Right lobe of liver (tissue), 6 donors: Measurements from ENCODE around the gene TBC1D5. TPM values are rescaled to one million over a fixed set of nuclear protein-coding genes. Genes with fewer than 3 reads are reported as not detected.
"Not testable (repeated sequence)": the region's sequence is repeated elsewhere in the genome, so short reads cannot be mapped to it uniquely, and the experiment has no call there.

Experiments used
- ATAC-seq, 4 donors: fragments of 200-7000 bp; cut with Tn5 transposase; one replicate each; pipeline ENCODE4 v1.9.1; 2020; ENCODE audit warnings: mild to moderate bottlenecking in 4 of 4, moderate library complexity in 4 of 4
- DNase-seq, 3 donors: peaks; one replicate each; pipeline ENCODE4 v3.0.0-alpha.2; 2020
- H3K27ac ChIP-seq, 3 donors: fragments of 200-600 bp; one replicate each; pipeline ENCODE4 v1.8.0; 2022
- H3K27me3 ChIP-seq, 2 donors: fragments of 200-600 bp; one replicate each; pipeline ENCODE4 v1.8.0; 2022
- H3K36me3 ChIP-seq, 4 donors: fragments of 200-600 bp; sonication (generic) in 1 of 4; one replicate each; pipeline versions ENCODE4 v1.5.1 to v1.8.0; 2017 to 2022; ENCODE audit warnings: control low read depth in 1 of 4
- H3K4me1 ChIP-seq, 4 donors: fragments of 200-600 bp; sonication (generic) in 1 of 4; one replicate each; pipeline versions ENCODE4 v1.5.1 to v1.8.0; 2017 to 2022; ENCODE audit warnings: control low read depth in 1 of 4
- H3K4me3 ChIP-seq, 3 donors: fragments of 200-600 bp; one replicate each; pipeline ENCODE4 v1.8.0; 2022
- H3K9me3 ChIP-seq, 4 donors: fragments of 200-600 bp; sonication (generic) in 1 of 4; one replicate each; pipeline versions ENCODE4 v1.5.1 to v1.8.0; 2017 to 2022; ENCODE audit warnings: control low read depth in 1 of 4
- CTCF ChIP-seq, 4 donors: fragments of 200-600 bp in 3 of 4; fragments of 450-650 bp in 1 of 4; IDR thresholded peaks; one replicate each; pipeline versions ENCODE4 v1.5.1 to v1.8.0; 2016 to 2022; ENCODE audit warnings: antibody characterized with exemption in 4 of 4, mild to moderate bottlenecking in 2 of 4
- POLR2A ChIP-seq: fragments of 450-650 bp; IDR thresholded peaks from one replicate; pipeline ENCODE4 v1.6.1; 2017; ENCODE audit warnings: antibody characterized with exemption, mild to moderate bottlenecking
- WGBS: methylation state at CpG from one replicate; pipeline ENCODE4 v1.1.6; 2018; ENCODE audit warnings: low coverage, low lambda C conversion rate; ENCODE audit not compliant: insufficient coverage; ENCODE audit errors: missing lambda C conversion rate; 5-methylcytosine and 5-hydroxymethylcytosine counted together
- intact Hi-C, 2 donors: fragments of 100-400 bp; cut with DNase I; formaldehyde crosslinking; loops; one replicate each; pipeline versions ENCODE4 v1.11.2 to v1.14.1; 2022
- total RNA-seq, 6 experiments: library from RNA; depleted of rRNA in 2 of 6; stranded (reverse); fragments of >200 nt in 2 of 6; fragmentation: NEBNext Ultra II Directional in 3 of 6; extraction: Animal tissue kit (Norgen Biotek cat#: 25700) in 3 of 6; gene quantifications; one replicate each; pipeline versions ENCODE4 v1.1.0 to v1.2.4, GENCODE V29; 2016 to 2023
- donor health status: DM: no; HTN: yes; CAD: no.
- donor health status: DM: no; HTN: no; CAD: no.
- donor health status: DM: no; HTN: no; CAD: no.
- donor health status: DM: no; HTN: yes; CAD: no.
- donor health status: DM: no; HTN: yes; CAD: no.

The TBC1D5 gene
- total RNA-seq, 6 experiments from 2014 or later = 21.5 to 33.4 (median 27.7) TPM

- TF ChIP-seq POLR2A = no peak
- TF ChIP-seq CTCF (IDR thresholded peaks at IDR 0.05) = no peak
Measured at GRCh38 chr3:17501745-17502144, 240.7 kb downstream of the TBC1D5 start.

GRCh38 chr3:17500618-17501017, 241.8 kb downstream of the TBC1D5 start:
- Histone ChIP-seq H3K4me1 (no peaks in the 10 kb centered on the region), H3K9me3 (no peaks in the 10 kb centered on the region), H3K36me3 (no peaks in the 10 kb centered on the region), H3K27ac (no peak overlapping the region), H3K27me3 (no peaks in the 10 kb centered on the region), H3K4me3 (no peak overlapping the region)
- no peak for DNase-seq
- intact Hi-C loops = no loop called here
- WGBS = 83% methylated on average over 2 of the region's 2 CpGs
- TF ChIP-seq CTCF (IDR thresholded peaks at IDR 0.05) (no peak), POLR2A (no peak)
- ATAC-seq = no peak

More at GRCh38 chr3:17501745-17502144, 240.7 kb downstream of the TBC1D5 start:
- Histone ChIP-seq H3K27me3 (no peaks in the 10 kb centered on the region), H3K9me3 (no peaks in the 10 kb centered on the region), H3K4me1 (no peaks in the 10 kb centered on the region), H3K36me3 (no peaks in the 10 kb centered on the region), H3K4me3 (no peak overlapping the region), H3K27ac (no peak overlapping the region)
- 94% methylated on average over 2 of the region's 2 CpGs for WGBS
- DNase-seq (no peak), ATAC-seq (no peak)
- intact Hi-C loops = no loop called here

DNA sequence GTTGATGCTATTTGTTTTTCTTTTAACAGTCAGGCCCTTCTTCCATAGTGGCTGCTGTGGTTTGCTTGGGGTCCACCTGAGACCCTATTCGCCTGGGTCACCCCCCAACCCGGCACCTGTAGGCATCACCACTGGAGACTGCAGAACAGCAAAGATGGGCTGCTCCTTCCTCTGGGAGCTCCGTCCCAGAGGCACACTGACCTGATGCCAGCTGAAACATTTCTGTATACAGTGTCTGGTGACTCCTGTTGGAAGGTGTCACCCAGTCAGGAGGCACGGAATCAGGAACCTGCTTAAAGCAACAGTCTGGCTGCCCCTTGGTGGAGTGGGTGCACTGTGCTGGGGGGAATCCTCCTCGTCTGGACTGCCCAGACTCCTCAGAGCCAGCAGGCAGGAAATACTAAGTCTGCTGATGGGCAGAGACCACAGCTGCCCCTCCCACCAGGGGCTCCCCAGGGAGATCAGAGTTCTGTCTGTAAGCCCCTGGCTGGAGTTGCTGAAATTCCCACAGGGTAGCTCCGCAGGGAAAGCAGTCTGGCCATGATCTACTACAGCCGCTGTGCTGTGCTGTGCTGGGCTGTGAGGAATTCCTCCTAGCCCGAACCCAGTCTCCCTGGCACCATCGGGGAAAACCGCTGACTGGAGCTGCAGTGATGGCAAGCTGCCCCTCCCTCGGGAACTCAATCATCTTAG, 248.2 kb downstream of the TBC1D5 start:
- no peak overlapping the region for H3K4me3 ChIP-seq
- H3K36me3 ChIP-seq = no peaks in the 10 kb centered on the region
- H3K27ac ChIP-seq = no peak overlapping the region
- no peaks in the 10 kb centered on the region for H3K9me3 ChIP-seq
- no peak for ATAC-seq
- H3K4me1 ChIP-seq = no peaks in the 10 kb centered on the region
- DNase-seq = peak in 1 of 3 donors; percentile 31
- TF ChIP-seq POLR2A (no peak), CTCF (IDR thresholded peaks at IDR 0.05) (no peak)
- 100% methylated on average over 2 of the region's 11 CpGs for WGBS
- intact Hi-C loops = no loop called here
- no peaks in the 10 kb centered on the region for H3K27me3 ChIP-seq

- WGBS = 64% methylated on average over 4 of the region's 4 CpGs
Measured at GRCh38 chr3:17491601-17492000, 250.8 kb downstream of the TBC1D5 start.

DNA sequence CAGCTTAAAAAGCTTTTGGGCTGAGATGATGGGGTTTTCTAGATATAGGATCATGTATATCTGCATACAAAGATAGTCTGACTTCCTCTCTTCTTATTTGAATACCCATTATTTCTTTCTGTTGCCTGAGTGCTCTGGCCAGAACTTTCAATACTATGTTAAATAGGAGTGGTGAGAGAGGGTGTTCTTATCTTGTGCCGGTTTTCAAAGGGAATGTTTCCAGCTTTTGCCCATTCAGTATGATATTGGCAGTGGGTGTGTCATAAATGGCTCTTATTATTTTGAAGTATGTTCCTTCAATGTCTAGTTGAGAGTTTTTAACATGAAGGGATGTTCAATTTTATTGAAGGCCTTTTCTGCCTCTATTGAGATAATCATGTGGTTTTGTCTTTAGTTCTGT, 251.2 kb downstream of the TBC1D5 start:
- H3K4me3 ChIP-seq, DNase-seq, H3K36me3 ChIP-seq, intact Hi-C loops, ATAC-seq, H3K27me3 ChIP-seq, H3K4me1 ChIP-seq, H3K27ac ChIP-seq, H3K9me3 ChIP-seq: not testable (repeated sequence)
- 88% methylated on average over 1 of the region's 1 CpG for WGBS

More at GRCh38 chr3:17491601-17492000, 250.8 kb downstream of the TBC1D5 start:
- intact Hi-C loops = no loop called here
- ATAC-seq (no peak), DNase-seq (no peak)
- no peak overlapping the region for H3K27ac ChIP-seq
- H3K4me1 ChIP-seq = no peaks in the 10 kb centered on the region
- no peaks in the 10 kb centered on the region for H3K9me3 ChIP-seq
- no peaks in the 10 kb centered on the region for H3K27me3 ChIP-seq
- H3K36me3 ChIP-seq = no peaks in the 10 kb centered on the region
- no peak for TF ChIP-seq CTCF (IDR thresholded peaks at IDR 0.05)
- TF ChIP-seq POLR2A = no peak
- no peak overlapping the region for H3K4me3 ChIP-seq
